Mesothelial cell of epicardium (in vitro differentiated cells): Measurements from ENCODE around the gene COL4A2. TPM values are rescaled to one million over a fixed set of nuclear protein-coding genes. Genes with fewer than 3 reads are reported as not detected.
A peak's percentile ranks its signal among the peaks of the same experiment; 100 is the strongest.

ENCODE experiments used
- DNase-seq, 2 experiments: peaks; one replicate each; pipeline ENCODE4 v3.0.0; 2021; ENCODE audit warnings: low spot score in 2 of 2; ENCODE audit not compliant: unreplicated experiment in 2 of 2
- H3K27ac Mint-ChIP-seq: 2 replicates; pipeline ENCODE4 v1.8.0; 2021; ENCODE audit warnings: mixed read lengths
- H3K27me3 Mint-ChIP-seq: 2 replicates; pipeline ENCODE4 v1.8.0; 2021; ENCODE audit warnings: low read depth, mixed read lengths
- H3K36me3 Mint-ChIP-seq: 2 replicates; pipeline ENCODE4 v1.8.0; 2021; ENCODE audit warnings: mixed read lengths
- H3K4me1 Mint-ChIP-seq: 2 replicates; pipeline ENCODE4 v1.8.0; 2021; ENCODE audit warnings: mixed read lengths
- H3K4me3 Mint-ChIP-seq: 2 replicates; pipeline ENCODE4 v1.8.0; 2021; ENCODE audit warnings: mild to moderate bottlenecking, moderate library complexity, mixed read lengths
- H3K9me3 Mint-ChIP-seq: 2 replicates; pipeline ENCODE4 v1.8.0; 2021; ENCODE audit warnings: mixed read lengths
- CTCF ChIP-seq: fragments of 200-600 bp; sonication (generic); IDR thresholded peaks from one replicate; pipeline ENCODE4 v1.5.0; 2021; ENCODE audit warnings: antibody characterized with exemption; ENCODE audit not compliant: unreplicated experiment
- total RNA-seq: library from RNA; stranded (reverse); gene quantifications from 3 replicates; pipeline ENCODE4 v1.2.1, GENCODE V29; 2021

Gene COL4A2
- total RNA-seq, 1 donor from 2014 or later: 469 TPM

- no peak for DNase-seq
- peaks cover 6% of the 10 kb centered on the region for H3K9me3 Mint-ChIP-seq
- peaks cover 55% of the 10 kb centered on the region for H3K4me1 Mint-ChIP-seq
- H3K27me3 Mint-ChIP-seq: no peaks in the 10 kb centered on the region
- TF ChIP-seq CTCF: peak; percentile 31
- peak overlapping the region; percentile 13 for H3K27ac Mint-ChIP-seq
- no peak overlapping the region for H3K4me3 Mint-ChIP-seq
- peaks cover 13% of the 10 kb centered on the region for H3K36me3 Mint-ChIP-seq
These were observed 16.2 kb downstream of the COL4A2 start for GRCh38 chr13:110323172-110323891.

GRCh38 chr13:110324026-110324749 lies 17.1 kb downstream of the COL4A2 start:
- H3K4me1 Mint-ChIP-seq: peaks cover 54% of the 10 kb centered on the region
- peak overlapping the region; percentile 18 for H3K27ac Mint-ChIP-seq
- peaks cover 17% of the 10 kb centered on the region for H3K36me3 Mint-ChIP-seq
- H3K9me3 Mint-ChIP-seq: peaks cover 6% of the 10 kb centered on the region
- DNase-seq: no peak
- no peak overlapping the region for H3K4me3 Mint-ChIP-seq
- H3K27me3 Mint-ChIP-seq: no peaks in the 10 kb centered on the region
- no peak for TF ChIP-seq CTCF

- no peak for DNase-seq
- Mint-ChIP-seq H3K27me3 (no peaks in the 10 kb centered on the region), H3K36me3 (peaks cover 34% of the 10 kb centered on the region), H3K9me3 (peaks cover 4% of the 10 kb centered on the region), H3K27ac (peak overlapping the region; percentile 72), H3K4me1 (peaks cover 43% of the 10 kb centered on the region), H3K4me3 (no peak overlapping the region)
- TF ChIP-seq CTCF: no peak
These were observed 19.3 kb downstream of the COL4A2 start for GRCh38 chr13:110326263-110326904.

- TF ChIP-seq CTCF: no peak
- Mint-ChIP-seq H3K4me1 (peaks cover 42% of the 10 kb centered on the region), H3K36me3 (peaks cover 33% of the 10 kb centered on the region), H3K27ac (peak overlapping the region; percentile 72), H3K9me3 (no peaks in the 10 kb centered on the region), H3K27me3 (no peaks in the 10 kb centered on the region), H3K4me3 (no peak overlapping the region)
- no peak for DNase-seq
These were observed 20.1 kb downstream of the COL4A2 start for GRCh38 chr13:110327051-110327721.

- Mint-ChIP-seq H3K27ac (no peak overlapping the region), H3K27me3 (no peaks in the 10 kb centered on the region), H3K4me3 (no peak overlapping the region), H3K9me3 (no peaks in the 10 kb centered on the region), H3K36me3 (peaks cover 31% of the 10 kb centered on the region), H3K4me1 (peaks cover 40% of the 10 kb centered on the region)
- no peak for TF ChIP-seq CTCF
- no peak for DNase-seq
These were observed 21.5 kb downstream of the COL4A2 start for GRCh38 chr13:110328573-110328972.
